PC-3 (cell line): ENCODE measurements around the gene HPCAL4. TPM values are rescaled to one million over a fixed set of nuclear protein-coding genes. Genes with fewer than 3 reads are reported as not detected.

Experiments used
- ATAC-seq: fragments of 200-7000 bp; cut with Tn5 transposase; 2 replicates; pipeline ENCODE4 v1.9.1; 2020; ENCODE audit warnings: mild to moderate bottlenecking, moderate library complexity
- BruUV-seq: library from RNA; stranded (reverse); fragments of 400-500 nt; replicated peaks from 2 replicates; lab custom pipeline; 2021; lab: Mats Ljungman, UMichigan
- CTCF ChIA-PET: fragments of 300-600 bp; sonication (Branson Sonifier 250); formaldehyde crosslinking; loops from one replicate; lab custom pipeline; 2022; ENCODE audit warnings: antibody characterized with exemption; lab: Charles Lee
- POLR2A ChIA-PET: fragments of 300-600 bp; sonication (Branson Sonifier 250); formaldehyde crosslinking; loops from one replicate; lab custom pipeline; 2022; ENCODE audit warnings: antibody characterized with exemption; ENCODE audit not compliant: unreplicated experiment; lab: Charles Lee
- DNase-seq: peaks from one replicate; pipeline ENCODE4 v3.0.0-alpha.2; 2015
- H2AFZ ChIP-seq: fragments of 300-600 bp; sonication (generic); 2 replicates; pipeline ENCODE4 v1.6.0; 2016; ENCODE audit warnings: antibody characterized with exemption, low read length
- H3F3A ChIP-seq: fragments of 300-600 bp; sonication (generic); one replicate; pipeline ENCODE4 v1.6.0; 2017; ENCODE audit warnings: antibody characterized with exemption, low read length, control low read depth, mild to moderate bottlenecking; ENCODE audit not compliant: unreplicated experiment
- H3K27ac ChIP-seq: fragments of 300-600 bp; sonication (generic); 2 replicates; pipeline ENCODE4 v1.5.1; 2016; ENCODE audit warnings: mild to moderate bottlenecking, low read length
- H3K27me3 ChIP-seq: fragments of 300-600 bp; sonication (generic); 2 replicates; pipeline ENCODE4 v1.6.1; 2016; ENCODE audit warnings: low read length, mixed read lengths
- H3K36me3 ChIP-seq: fragments of 300-600 bp; sonication (generic); 2 replicates; pipeline ENCODE4 v1.6.1; 2016; ENCODE audit warnings: low read depth, mixed run types, low read length, mixed read lengths
- H3K4me1 ChIP-seq: fragments of 300-600 bp; sonication (generic); 2 replicates; pipeline ENCODE4 v1.5.1; 2016; ENCODE audit warnings: low read length; ENCODE audit not compliant: insufficient read depth
- H3K4me2 ChIP-seq: fragments of 300-600 bp; sonication (generic); 2 replicates; pipeline ENCODE4 v1.6.0; 2016; ENCODE audit warnings: low read length
- H3K4me3 ChIP-seq: fragments of 300-600 bp; sonication (generic); 2 replicates; pipeline ENCODE4 v1.5.1; 2016; ENCODE audit warnings: mild to moderate bottlenecking, low read length, mixed read lengths
- H3K79me2 ChIP-seq: fragments of 300-600 bp; sonication (generic); 2 replicates; pipeline ENCODE4 v1.6.1; 2017; ENCODE audit warnings: low read length, mixed read lengths
- H3K9ac ChIP-seq: fragments of 300-600 bp; sonication (generic); 2 replicates; pipeline ENCODE4 v1.6.0; 2016; ENCODE audit warnings: mild to moderate bottlenecking, low read length
- H3K9me2 ChIP-seq: fragments of 300-600 bp; sonication (generic); replicated peaks from 2 replicates; pipeline ENCODE4 v1.6.1; 2016; ENCODE audit warnings: mixed run types, low read length, mixed read lengths
- H3K9me3 ChIP-seq: fragments of 300-600 bp; sonication (generic); 2 replicates; pipeline ENCODE4 v1.6.1; 2016; ENCODE audit warnings: low read length, mixed read lengths
- H4K20me1 ChIP-seq: fragments of 300-600 bp; sonication (generic); 2 replicates; pipeline ENCODE4 v1.6.1; 2016; ENCODE audit warnings: low read length, mixed read lengths
- EZH2 ChIP-seq: fragments of 300-600 bp; sonication (generic); IDR thresholded peaks from one replicate; pipeline ENCODE4 v1.6.1; 2017; ENCODE audit warnings: antibody characterized with exemption, mild to moderate bottlenecking, low read length; ENCODE audit not compliant: unreplicated experiment
- EZH2phosphoT487 ChIP-seq: fragments of 300-600 bp; sonication (generic); IDR thresholded peaks from 2 replicates; pipeline ENCODE4 v1.6.1; 2018; ENCODE audit warnings: mild to moderate bottlenecking, antibody characterized with exemption, low read length, borderline replicate concordance
- intact Hi-C: fragments of 100-400 bp; cut with micrococcal nuclease; formaldehyde crosslinking; loops from 2 replicates; pipeline ENCODE4 v1.9.0; 2023
- total RNA-seq: library from RNA; depleted of rRNA; stranded (reverse); fragments of >200 nt; gene quantifications from 2 replicates; pipeline ENCODE4 v1.2.3, GENCODE V29; 2014
- TF ChIP-seq, protein P1 (sequence below): fragments of 300-600 bp; sonication (generic); conservative IDR thresholded peaks from 2 replicates; pipeline ENCODE4 v1.5.1; 2017; ENCODE audit warnings: antibody characterized with exemption, low read depth, mild to moderate bottlenecking, low read length

The HPCAL4 gene
- total RNA-seq, 1 experiment from 2014 or later: 0.04 TPM

- Histone ChIP-seq H3K9me3 (no peaks in the 10 kb centered on the region), H3F3A (no peaks in the 10 kb centered on the region), H3K27ac (no peak overlapping the region), H3K27me3 (peaks cover 8% of the 10 kb centered on the region; the same call in 1 of the 2 replicates), H3K9ac (no peak overlapping the region), H3K4me3 (no peak overlapping the region), H3K36me3 (no peaks in the 10 kb centered on the region), H4K20me1 (no peaks in the 10 kb centered on the region), H3K9me2 (no peaks in the 10 kb centered on the region), H3K4me1 (no peaks in the 10 kb centered on the region), H3K79me2 (no peaks in the 10 kb centered on the region), H3K4me2 (no peak overlapping the region), H2AFZ (no peak overlapping the region)
- POLR2A ChIA-PET: no interaction called here
- no peak for DNase-seq
- no TSS peak for BruUV-seq
- intact Hi-C loops: loop anchor here (5.0 kb wide), 1 partner anchor 65 kb away; no protein-coding TSS in a partner anchor
- CTCF ChIA-PET: interaction anchor here (0.6 to 2.2 kb wide), 2 partner anchors 51 to 169 kb away, joined by 4 to 18 read pairs; no protein-coding TSS in a partner anchor
- TF ChIP-seq, protein P1, sequence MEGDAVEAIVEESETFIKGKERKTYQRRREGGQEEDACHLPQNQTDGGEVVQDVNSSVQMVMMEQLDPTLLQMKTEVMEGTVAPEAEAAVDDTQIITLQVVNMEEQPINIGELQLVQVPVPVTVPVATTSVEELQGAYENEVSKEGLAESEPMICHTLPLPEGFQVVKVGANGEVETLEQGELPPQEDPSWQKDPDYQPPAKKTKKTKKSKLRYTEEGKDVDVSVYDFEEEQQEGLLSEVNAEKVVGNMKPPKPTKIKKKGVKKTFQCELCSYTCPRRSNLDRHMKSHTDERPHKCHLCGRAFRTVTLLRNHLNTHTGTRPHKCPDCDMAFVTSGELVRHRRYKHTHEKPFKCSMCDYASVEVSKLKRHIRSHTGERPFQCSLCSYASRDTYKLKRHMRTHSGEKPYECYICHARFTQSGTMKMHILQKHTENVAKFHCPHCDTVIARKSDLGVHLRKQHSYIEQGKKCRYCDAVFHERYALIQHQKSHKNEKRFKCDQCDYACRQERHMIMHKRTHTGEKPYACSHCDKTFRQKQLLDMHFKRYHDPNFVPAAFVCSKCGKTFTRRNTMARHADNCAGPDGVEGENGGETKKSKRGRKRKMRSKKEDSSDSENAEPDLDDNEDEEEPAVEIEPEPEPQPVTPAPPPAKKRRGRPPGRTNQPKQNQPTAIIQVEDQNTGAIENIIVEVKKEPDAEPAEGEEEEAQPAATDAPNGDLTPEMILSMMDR: no peak
- TF ChIP-seq EZH2phosphoT487 (no peak), EZH2 (no peak)
- ATAC-seq: no peak
These were observed 33.8 kb downstream of the HPCAL4 start for GRCh38 chr1:39657402-39657801.

GRCh38 chr1:39656391-39656790 is 34.8 kb downstream of the HPCAL4 start:
- H3K9me3 ChIP-seq: no peaks in the 10 kb centered on the region
- no peaks in the 10 kb centered on the region for H3F3A ChIP-seq
- intact Hi-C loops: loop anchor here (5.0 kb wide), 1 partner anchor 66 kb away; no protein-coding TSS in a partner anchor
- H4K20me1 ChIP-seq: no peaks in the 10 kb centered on the region
- no peaks in the 10 kb centered on the region for H3K4me1 ChIP-seq
- TF ChIP-seq EZH2phosphoT487: no peak
- no peak for TF ChIP-seq EZH2
- TF ChIP-seq, protein P1: no peak
- H3K27me3 ChIP-seq: peaks cover 8% of the 10 kb centered on the region; the same call in 1 of the 2 replicates
- no peak overlapping the region for H3K4me3 ChIP-seq
- no peaks in the 10 kb centered on the region for H3K9me2 ChIP-seq
- no peak overlapping the region for H3K9ac ChIP-seq
- no peak overlapping the region for H3K27ac ChIP-seq
- no TSS peak for BruUV-seq
- no peak overlapping the region for H2AFZ ChIP-seq
- H3K79me2 ChIP-seq: no peaks in the 10 kb centered on the region
- ATAC-seq: no peak
- no peaks in the 10 kb centered on the region for H3K36me3 ChIP-seq
- DNase-seq: no peak
- POLR2A ChIA-PET: no interaction called here
- no peak overlapping the region for H3K4me2 ChIP-seq
- CTCF ChIA-PET: no interaction called here

DNA sequence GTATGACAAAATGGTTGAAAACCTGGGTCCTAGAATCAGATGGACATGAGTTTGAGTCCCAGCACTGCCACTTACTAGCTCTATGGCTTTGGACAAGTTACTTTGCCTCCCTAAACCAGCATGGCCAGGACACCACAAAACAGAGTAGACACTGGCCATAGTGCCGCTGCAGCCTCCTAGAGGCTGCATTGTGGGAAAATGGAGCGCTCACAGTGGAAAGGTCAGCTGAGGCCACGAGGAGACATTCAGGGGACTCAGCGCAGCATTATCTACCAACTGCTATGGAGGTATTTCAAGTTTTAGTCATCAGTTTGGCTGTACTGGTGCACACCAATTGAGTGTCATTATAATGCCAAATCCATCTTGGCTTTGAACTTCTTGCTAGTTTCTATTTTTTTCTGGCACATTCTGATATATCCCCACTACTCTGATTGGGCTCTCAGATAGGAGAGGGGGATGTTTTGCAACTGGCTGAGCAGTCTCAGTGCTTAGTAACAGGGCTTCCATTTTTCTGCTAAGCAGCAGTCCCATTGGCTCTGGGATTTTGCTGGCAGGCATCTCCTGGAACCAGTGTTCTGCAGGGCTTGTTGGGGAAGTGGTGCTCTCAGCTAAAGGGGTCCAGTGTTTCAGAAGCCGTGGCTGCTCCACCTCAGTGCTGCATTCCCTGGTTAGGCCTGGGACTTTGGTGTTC is 35.5 kb downstream of the HPCAL4 start:
- H3F3A ChIP-seq: no peaks in the 10 kb centered on the region
- H3K4me3 ChIP-seq: no peak overlapping the region
- TF ChIP-seq EZH2 (no peak), EZH2phosphoT487 (no peak)
- TF ChIP-seq, protein P1: no peak
- no peak overlapping the region for H3K4me2 ChIP-seq
- H3K9ac ChIP-seq: no peak overlapping the region
- DNase-seq (no peak), ATAC-seq (no peak)
- ChIA-PET POLR2A (no interaction called here), CTCF (no interaction called here)
- H3K27me3 ChIP-seq: peaks cover 8% of the 10 kb centered on the region; the same call in 1 of the 2 replicates
- BruUV-seq: no TSS peak
- no peaks in the 10 kb centered on the region for H3K9me2 ChIP-seq
- no peaks in the 10 kb centered on the region for H3K36me3 ChIP-seq
- H3K79me2 ChIP-seq: no peaks in the 10 kb centered on the region
- intact Hi-C loops: loop anchor here (5.0 kb wide), 1 partner anchor 67 kb away; no protein-coding TSS in a partner anchor
- no peak overlapping the region for H2AFZ ChIP-seq
- no peak overlapping the region for H3K27ac ChIP-seq
- no peaks in the 10 kb centered on the region for H4K20me1 ChIP-seq
- H3K9me3 ChIP-seq: no peaks in the 10 kb centered on the region
- H3K4me1 ChIP-seq: no peaks in the 10 kb centered on the region
